ENCODE measurements around the gene PHLDB1.
A peak's percentile ranks its signal among the peaks of the same experiment; 100 is the strongest.
"Not testable (repeated sequence)": the region's sequence is repeated elsewhere in the genome, so short reads cannot be mapped to it uniquely, and the experiment has no call there.

Gene PHLDB1

GRCh38 chr11:118688339-118688738 lies 80.9 kb downstream of the PHLDB1 start:
- DNase-seq (ENCODE audit: low spot score) = not testable (repeated sequence)

- DNase-seq (ENCODE audit: low spot score) = no peak
Measured at GRCh38 chr11:118688851-118689502, 81.6 kb downstream of the PHLDB1 start.

DNA sequence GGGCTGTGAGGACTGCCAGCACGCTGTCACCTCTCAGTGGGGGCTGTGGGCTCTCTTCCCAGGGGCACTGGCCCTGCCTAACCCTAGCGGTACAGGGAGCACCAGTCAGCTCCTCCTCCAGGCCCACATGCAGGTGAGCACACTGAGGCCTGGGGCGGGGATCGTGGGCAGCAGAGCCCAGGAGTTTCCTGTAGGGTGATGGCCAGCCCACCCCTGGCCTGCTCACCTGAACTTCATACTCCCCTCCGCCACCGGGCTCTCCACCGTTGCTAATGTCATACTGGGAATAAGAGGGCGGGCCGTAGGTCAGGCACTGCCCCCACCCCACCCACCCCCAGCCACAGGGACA lies 82.1 kb downstream of the PHLDB1 start:
- no peak for DNase-seq (ENCODE audit: low spot score)

DNA sequence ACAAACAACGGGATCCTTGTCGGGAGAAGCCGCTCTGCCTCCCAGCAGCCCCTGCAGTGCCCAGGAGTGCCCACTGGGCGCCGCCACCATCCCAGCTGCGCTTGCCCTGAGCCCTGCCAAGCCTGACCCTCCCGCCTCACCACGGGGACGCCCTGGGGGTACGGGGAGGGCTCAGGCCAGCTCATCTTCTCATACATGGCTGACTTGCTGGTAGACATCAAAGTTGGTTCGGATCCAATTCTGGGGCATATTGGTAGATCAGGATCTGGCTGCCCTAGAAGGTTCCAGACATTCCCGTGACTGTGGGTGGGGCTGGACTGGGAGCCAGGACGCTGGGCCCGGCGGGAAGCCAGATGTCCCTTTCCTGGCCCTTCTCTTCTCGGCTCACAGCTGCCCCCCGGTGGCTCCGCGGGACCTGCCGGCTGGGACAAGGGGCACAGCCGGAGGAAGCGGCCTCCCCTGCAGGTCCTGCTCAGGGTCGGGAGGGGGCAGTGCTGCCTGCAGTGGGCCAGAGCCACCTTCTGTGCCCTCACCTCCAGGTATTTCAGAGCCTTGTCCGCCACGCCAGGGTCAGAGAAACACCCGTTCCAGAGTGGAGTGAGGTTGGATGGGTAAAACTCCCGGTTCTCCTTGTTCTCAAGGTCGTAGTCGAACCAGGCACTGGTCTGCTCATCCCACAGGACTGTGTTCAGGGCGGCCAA lies 82.6 kb downstream of the PHLDB1 start:
- peak; percentile 90 for DNase-seq (ENCODE audit: low spot score)

DNA sequence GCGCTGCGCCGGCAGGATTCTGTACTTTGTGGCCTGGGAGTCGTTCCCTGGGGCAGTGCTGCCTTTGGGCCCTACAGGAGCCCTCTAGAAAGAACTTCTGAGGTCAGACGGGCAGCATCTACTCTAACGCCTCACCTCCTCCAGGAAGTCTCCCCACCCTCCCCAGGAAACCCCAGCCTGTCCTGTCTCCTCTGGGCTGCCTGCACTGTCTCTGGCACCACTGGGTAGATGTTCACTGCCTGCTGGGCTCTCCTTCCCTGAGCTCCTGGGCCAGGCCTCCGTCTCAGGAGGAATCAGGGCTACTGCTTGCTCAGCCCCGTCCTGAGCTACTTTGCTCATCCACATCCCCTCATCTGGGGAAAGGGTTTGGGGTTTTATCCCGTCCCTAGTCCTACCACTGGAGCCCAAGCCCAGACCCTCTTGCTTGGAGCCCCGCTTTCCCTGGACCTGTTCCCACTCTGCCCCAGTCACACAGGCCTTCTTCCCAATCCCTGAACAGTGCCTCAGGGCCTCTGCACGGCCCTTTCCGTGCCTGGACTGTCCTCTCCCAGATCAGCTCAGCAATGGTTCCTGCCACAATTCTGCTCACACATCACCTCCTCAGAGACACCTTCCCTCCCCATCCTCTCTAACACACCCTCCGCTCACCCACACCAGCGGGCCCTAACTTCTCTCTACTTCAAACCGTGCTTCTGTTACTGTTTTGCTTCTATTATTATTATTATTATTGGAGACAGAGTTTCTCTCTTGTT lies 83.3 kb downstream of the PHLDB1 start:
- no peak for DNase-seq (ENCODE audit: low spot score)

- peak; percentile 87 for DNase-seq (ENCODE audit: low spot score)
Measured at GRCh38 chr11:118691926-118692830, 84.8 kb downstream of the PHLDB1 start.

- no peak for DNase-seq (ENCODE audit: low spot score)
Measured at GRCh38 chr11:118694185-118694584, 86.8 kb downstream of the PHLDB1 start.

DNA sequence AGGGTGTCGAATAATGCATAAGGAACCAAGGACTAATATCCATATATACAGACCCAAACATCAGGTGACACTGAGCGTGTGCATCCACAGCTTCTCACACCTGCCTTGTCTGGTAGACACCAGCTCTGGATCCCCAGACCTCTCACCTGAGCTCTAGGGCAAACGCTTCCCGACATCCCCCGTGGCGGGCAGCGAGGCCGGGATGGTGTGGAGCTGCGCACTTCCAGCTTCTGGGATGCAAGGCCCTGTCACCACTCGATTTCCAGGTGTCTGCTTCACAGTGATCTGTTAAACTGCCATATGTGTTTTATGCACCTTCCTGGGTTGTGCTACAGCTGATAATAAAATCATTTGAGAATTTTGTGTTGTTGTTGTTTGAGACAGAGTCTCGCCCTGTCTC lies 87.4 kb downstream of the PHLDB1 start:
- DNase-seq (ENCODE audit: low spot score) = no peak

- no peak for DNase-seq (ENCODE audit: low spot score)
Measured at GRCh38 chr11:118696673-118697226, 89.3 kb downstream of the PHLDB1 start.

GRCh38 chr11:118697346-118697745 lies 89.9 kb downstream of the PHLDB1 start:
- DNase-seq (ENCODE audit: low spot score) = no peak

GRCh38 chr11:118699506-118700220 lies 92.2 kb downstream of the PHLDB1 start:
- peak; percentile 88 for DNase-seq (ENCODE audit: low spot score)

- DNase-seq (ENCODE audit: low spot score) = no peak
Measured at GRCh38 chr11:118703563-118704106, 96.2 kb downstream of the PHLDB1 start.

GRCh38 chr11:118705111-118705741 lies 97.8 kb downstream of the PHLDB1 start:
- peak; percentile 64 for DNase-seq (ENCODE audit: low spot score)

DNA sequence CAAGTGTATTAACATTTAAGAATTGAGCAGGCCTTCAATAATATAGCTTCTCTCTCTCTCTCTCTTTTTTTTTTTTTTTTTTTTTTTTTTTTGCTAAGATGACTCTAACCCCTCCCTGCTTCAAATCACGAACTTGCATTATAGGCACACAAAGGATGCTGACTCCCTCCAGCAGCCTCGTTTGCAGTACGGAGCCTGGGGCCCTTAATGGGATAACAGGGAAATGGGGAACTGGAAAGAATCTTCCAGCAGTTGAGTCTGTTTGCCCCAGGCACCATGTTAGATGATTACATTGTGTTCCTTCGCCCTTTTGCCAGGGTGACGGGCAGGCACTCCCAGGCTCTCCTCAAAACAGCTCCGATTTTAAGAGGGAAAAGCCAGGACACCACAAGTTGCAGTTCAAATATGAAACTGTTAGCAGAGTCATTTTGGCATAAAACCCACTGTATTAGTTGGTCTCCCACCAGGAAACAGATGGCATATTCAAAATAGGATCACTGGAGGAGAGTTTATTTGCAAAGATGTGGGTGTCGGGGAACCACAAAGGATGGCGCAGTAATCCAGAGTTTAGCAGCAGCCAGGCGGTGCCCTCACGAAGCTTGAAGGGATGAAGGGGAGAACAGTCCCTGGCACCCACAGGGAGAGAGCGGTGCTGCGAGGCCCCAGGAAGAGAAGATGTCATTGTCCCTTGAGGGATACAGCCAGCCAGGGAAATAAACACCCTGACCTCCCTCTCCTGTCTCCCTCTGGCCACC lies 98.6 kb downstream of the PHLDB1 start:
- DNase-seq (ENCODE audit: low spot score) = no peak

DNA sequence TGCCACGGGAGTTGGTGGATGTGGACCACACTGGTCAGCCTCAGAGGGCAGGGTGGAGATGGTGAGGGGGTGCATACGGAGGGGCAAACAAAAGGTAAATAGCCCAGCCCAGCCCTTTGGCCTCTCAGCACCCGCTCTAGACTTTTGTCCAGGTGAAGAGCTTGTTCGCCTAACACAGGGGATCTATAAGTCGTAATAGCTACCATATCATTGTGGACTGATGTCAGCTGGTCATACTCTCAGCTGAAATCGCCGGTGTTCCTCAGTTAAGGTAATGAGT lies 99.1 kb downstream of the PHLDB1 start:
- DNase-seq (ENCODE audit: low spot score) = no peak

Measured in CD4-positive, alpha-beta T cell treated with Interleukin-6 at 100 ng/mL for 8 hours (primary cell).